Measurements from ENCODE around the gene AMY1C.
"Not testable (repeated sequence)": the region's sequence is repeated elsewhere in the genome, so short reads cannot be mapped to it uniquely, and the experiment has no call there.

GRCh38 chr1:103748273-103748672 is 1.4 kb upstream of the AMY1C start:
- not testable (repeated sequence) for TF ChIP-seq POLR2A, CTCF (IDR thresholded peaks at IDR 0.05)
